Activated CD8-positive, alpha-beta memory T cell treated with anti-CD3 and anti-CD28 coated beads for 48 hours (primary cell): ENCODE measurements around the gene ZMYM2.

ENCODE experiments used
- DNase-seq, 3 experiments: peaks; one replicate each; pipeline ENCODE4 v3.0.0-alpha.2; 2020; ENCODE audit warnings: low read depth in 2 of 3, low spot score in 2 of 3

ZMYM2 gene

DNA sequence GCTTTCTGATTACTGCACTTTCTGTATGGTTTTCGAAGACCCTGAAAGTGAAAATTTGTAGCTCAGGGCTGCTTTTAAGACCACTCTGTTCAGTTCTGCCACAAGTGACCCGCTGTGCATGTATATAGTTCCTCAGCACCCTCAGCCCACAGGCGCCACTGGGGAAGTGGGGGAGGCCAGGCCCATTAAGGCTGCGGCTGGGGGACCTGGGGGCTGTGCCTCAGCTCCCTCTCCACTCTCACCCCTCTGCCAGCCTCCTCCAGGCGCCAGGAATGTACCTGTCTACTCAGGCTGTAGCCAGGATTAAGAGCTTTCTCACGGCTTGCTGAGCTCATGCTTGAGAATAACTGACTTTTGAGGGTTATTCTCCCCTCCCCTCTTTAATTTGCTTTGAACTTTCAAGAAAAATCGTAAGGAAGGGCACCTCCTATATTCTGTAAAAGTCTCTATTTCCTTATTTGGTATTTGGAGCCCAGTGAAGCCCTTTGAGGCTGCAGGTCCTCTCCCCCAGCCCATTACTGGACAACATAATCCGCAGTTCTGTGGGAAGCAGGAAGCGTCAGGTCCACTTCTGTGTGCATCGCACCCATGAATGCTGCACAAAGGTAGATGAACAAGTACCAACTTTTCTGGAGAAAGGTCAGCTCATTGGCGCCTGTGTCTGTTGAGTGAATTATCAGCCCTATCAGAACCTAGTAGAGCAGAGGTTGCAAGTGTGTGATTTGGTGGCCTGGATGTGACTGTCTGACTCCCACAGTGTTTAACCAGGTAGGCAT lies 172.7 kb downstream of the ZMYM2 start:
- DNase-seq, result no peak

DNA sequence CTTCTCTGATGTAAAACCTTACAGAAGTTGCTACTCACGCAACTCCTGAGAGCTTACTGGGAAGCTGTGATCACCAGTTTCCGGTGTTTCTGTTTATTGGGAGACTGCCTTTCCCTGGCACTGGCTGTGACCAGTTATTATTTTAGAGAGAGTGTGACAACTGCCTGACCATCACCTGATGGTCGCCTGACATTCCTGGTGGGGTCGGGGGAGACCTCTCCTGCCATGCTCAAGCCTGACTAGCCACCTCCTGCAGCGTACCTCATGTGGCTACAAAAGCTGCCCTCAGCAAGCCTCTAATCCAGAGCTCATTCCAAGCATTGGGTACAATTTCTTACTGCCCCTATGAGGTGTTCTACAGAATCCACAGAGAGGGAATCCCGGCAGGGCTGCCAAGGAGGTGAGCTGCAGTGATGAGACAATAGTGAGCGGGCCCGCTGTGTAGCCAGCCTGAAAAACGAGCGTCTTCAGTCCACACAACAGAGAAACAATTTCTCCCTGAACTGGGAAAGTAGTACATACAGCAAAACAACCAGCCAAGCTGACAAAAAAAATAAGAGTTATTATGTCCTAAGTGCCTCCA lies 173.6 kb downstream of the ZMYM2 start:
- no peak for DNase-seq

DNA sequence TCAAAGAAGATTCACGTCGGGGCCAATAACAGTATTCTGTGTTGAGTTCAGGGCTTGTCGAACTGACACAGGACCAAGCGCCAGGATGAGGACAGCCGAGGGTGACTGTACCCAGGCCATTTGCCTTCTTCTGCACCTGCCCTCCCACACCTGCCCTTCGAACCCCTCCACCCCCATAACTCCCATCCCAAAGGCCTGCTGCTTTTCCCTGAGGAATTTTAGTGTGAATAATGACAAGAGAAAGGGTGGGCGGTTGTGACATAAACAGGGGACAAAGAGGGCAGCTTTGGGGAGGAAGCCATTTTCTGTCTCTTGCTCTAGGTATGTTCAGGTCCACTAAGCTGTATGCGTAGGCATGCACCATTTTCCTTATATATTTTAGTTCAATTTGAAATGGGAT lies 176.2 kb downstream of the ZMYM2 start:
- no peak for DNase-seq

DNA sequence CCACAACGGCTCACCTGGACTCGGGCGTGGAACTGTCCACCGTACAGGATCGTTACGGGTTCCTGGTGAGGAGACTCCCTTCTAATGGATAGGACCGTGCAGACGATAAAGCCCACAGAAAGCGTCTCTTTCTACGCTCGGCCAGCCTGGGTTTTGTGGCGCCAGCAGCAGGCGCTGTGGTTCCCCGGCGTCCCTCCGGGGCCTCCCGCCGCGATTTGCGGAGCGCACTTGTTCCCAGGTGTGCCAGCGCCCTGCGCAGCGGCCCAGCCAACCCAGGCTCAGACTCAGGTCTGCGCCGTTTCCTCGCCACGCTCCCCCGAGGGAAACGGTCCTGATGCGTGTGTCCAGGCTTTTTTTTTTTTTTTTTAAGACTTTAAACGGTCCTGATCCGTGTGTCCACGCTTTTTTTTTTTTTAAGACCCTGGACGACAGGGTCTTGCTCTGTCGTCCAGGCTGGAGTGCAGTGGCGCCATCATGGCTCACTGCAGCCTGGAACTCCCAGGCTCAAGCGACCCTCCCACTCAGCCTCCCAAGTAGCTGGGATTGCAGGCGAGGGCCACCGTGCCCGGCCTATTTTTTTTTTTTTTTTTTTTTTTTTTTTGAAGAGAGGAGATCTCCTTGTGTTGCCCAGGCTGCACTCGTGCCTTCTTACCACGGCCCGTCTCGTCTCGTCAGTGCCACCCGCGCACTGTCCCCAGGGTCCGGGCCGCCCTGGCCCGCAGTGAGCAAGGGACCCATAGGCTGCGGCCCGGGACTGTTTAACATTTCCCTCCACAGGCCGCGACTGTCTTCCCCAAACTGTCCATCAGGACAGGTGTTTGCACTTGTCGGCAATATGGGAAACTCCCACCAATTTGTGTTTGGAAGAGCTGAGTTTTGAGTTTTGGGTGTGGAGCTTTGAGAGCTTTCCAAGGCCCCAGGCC lies 178.5 kb downstream of the ZMYM2 start:
- no peak for DNase-seq

DNA sequence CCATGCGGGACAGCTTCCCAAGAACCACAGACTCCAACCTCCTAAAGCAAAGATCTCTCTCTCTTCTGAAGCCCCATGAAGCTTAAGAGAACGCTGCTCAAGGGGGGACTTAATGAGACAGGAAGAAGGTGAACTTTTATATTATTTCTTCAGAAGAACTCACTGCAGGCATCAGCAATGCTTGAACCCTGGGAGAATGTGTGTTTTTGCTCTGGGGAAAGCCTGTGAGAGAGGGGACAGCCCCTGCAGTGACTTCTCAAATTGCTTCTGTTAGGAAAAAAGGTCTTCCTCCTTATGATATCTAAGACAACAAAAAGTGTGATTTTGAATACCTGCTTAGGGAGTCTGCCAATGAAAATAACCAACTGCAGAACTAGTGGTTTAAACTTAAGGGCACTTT lies 179.3 kb downstream of the ZMYM2 start:
- DNase-seq, result no peak

DNA sequence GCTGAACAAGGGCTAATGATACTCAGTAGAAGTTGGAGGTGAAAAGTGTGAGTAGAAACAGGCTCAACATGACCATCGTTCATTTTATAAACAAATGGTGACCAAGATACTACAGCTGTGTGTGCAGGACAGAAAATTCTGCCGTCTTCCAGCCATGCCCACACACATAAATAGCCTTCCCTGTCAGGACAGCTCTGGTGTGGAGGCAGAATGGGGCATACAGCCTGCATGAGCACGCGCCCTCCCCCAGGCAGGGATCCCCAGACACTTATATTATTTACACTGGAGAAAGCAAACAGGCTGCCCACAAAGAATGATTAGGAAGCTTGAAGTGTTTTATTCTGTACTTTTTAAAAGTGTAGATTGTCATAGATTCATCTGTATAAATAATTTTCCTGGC lies 182.0 kb downstream of the ZMYM2 start:
- no peak for DNase-seq
